Stimulated activated CD8-positive, alpha-beta memory T cell treated with anti-CD3 and anti-CD28 coated beads, Interleukin-15, amount 100 ng/mL, for 24 hours (primary cell): ENCODE measurements around the gene CPNE4.
"Not testable (repeated sequence)": the region's sequence is repeated elsewhere in the genome, so short reads cannot be mapped to it uniquely, and the experiment has no call there.

Experiments used
- DNase-seq: peaks from one replicate; pipeline ENCODE4 v3.0.0-alpha.2; 2020; ENCODE audit warnings: low read depth

CPNE4 gene

DNA sequence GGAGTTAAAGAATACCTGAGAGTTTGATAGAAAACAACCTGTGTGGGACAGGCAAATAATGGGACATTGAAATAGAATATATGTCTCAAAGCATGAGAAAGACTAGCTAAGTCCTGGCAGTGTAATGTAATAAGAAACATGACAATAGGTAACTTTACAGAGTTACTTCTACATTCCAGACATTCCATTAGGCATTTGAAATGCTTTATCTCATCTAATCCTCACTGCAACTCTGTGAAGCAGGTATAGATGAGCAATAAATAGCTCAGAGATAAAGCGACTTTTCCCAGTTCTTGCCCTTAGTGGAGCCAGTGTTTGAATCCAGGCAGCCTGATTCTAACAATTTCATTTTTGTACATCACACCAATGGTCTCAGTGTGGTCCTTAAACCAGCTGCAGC lies 76.8 kb downstream of the CPNE4 start:
- no peak for DNase-seq

DNA sequence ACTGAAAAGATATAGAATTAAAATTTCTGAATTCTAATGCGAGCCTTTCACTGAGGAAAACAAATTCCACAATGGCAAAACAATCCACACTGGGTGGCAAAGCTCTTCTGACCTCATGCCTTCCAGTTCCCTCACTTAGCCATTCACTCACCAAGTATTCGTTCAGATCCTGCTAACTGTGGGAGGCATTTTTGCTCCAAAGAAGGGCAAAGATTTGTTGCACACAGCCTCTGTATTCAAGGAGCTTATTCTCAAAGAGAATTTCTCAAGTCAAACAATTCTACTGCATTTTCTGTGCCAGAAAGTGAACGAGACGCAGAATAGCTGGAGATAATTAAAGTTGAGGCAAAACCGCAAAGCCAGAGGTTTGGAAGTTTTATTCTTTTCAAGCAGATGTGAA lies 77.3 kb downstream of the CPNE4 start:
- no peak for DNase-seq

DNA sequence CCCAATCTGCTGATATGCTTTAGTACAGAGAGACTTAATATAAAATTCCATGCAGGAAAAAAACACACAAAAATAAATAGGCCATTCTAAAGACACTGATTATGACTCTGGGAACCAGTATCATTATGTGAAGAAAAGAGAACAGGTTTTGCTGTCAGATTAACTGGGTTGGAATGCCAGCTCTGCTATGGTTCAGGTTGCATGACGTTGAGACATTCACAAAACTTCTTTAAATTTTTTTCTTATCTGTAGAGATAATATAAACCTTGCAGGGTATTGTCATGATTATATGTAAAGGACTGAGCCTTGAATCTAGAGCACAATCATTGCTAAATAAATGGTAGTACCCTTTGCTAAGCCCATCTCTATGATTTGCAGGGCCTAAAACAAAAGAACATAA lies 86.0 kb downstream of the CPNE4 start:
- no peak for DNase-seq

DNA sequence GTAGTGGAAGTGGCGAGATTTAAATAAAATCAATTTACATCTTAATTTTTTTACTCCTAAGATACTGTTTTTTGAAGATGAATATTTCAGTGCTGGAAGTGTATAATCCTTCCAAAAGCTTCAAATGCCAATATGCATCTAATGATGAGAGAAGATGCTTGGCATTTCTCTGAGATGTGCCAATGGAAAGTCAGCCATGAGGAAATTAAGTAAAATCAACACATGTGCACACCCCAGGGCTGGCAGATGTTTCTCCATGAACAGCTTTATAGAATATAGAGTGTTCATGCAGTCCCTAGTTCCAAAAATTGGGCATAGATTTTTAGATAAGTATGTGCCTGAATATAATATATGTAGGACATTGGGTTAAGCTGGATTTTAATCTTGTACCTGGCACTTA lies 90.1 kb downstream of the CPNE4 start:
- DNase-seq: no peak

DNA sequence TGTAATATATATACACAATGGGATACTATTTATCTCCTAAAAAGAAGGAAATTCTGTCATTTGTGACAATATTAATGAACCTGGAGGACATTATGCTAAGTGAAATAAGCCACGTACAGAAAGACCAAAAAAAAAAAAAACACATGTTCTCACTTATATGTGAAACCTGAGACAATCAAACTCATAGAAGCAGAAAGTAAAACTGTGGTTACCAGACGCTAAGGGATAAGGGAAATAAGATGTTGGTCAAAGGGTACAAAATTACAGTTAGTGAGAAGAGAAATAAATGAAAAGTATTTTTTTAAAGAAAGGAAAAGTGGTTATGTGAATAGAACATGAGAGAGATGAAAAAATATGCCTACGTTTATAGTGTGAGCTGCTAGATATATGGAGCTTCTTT lies 101.1 kb downstream of the CPNE4 start:
- DNase-seq: no peak

DNA sequence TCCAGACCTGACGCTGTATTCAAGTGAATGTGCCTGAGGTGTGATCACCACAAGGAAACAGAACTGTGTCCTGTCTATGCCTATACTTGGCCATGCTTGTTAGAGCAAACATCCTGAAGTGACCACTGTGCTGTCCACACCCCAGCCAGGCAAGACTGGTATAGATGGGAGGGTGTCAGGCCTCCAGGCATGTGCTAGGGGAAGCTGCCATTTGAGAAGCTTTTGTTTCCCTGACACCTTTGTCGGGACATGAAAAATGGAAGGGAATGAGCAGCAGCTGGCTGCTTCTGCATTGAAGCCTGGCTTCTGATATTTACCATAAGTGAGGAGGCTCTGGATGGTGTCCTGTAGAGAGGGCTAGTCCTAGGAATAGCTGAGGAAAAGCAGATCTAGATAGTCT lies 106.2 kb downstream of the CPNE4 start:
- no peak for DNase-seq

DNA sequence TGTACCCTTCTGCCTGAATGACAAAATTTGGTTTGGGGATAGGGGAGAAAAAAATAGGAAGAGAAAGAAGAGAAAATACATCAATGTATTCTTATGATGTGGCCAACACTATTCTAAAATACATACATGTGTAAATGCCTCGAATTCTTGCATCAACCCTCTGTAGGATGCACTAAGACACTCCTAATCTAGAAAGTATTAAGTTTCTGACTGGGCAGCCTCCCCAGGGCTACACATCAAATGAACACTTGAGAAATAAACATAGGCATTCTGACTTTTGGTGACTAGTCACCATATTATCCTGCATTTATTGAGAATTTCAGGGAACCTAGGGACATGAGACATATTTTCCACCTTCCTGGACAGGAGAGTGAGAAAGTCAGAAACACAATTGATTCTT lies 109.2 kb downstream of the CPNE4 start:
- no peak for DNase-seq

DNA sequence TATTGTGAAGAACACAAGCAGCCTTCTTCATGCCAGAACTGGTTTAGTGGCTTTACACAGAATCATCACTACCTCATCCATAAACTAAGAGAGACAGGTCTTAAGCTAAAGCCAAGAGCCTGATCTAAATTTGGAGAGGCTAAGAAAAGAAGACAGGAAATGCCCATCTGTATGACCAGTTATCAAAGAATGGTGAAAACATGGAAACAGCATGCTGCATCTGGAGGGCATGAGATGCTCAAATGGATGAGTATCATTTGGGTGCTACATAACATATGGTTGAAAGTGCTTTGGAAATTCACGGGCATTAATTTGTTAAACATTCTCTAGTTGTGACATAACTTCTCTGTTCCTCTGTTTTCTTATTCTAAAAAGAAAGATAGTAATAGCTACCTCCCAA lies 112.5 kb downstream of the CPNE4 start:
- no peak for DNase-seq

DNA sequence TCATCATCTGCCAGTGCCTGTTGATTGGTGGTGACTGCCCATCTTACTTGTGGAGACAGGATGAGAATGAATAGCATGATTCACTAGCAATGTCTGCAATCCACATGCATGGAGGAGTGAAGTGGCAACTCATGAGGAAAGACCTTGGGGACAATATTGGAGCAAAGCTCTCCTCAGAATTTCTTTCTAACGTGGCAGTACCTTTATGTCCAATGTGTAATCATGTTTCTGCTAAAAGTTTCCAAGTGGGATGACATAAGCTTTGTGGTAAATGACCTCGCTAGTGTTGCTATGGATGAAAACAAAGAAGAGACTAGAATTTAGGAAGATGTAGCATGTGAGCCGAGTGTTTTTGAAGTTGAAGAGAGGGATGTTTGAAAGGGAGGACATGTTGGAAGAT lies 117.8 kb downstream of the CPNE4 start:
- no peak for DNase-seq

DNA sequence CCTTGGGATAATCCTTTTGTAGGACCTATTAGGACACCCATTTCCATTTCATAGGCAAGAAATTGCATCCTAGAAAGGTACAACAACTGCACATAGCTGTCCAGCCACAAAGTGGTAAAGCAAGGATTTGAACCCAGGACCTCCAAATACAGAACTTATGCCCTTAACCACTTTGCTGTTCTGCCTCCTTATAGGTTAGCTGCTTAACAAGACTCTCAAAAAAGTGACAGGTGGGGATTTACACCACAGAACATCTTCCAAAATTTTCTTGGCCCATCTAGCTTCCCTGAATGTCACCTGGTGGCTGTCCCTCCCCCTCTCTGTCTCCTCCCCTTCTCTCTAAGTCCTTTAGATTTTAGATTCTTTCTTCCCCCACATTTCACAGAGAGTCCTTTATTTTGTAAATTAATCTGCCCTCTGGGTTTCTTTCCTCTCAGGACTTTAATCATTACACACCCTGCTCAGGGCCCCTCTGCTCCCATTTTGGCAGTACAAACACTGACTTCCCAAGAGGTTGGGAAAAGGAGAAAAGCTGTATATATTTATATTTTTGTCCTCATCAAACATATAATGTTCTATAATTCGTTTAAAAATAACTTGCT lies 120.6 kb downstream of the CPNE4 start:
- no peak for DNase-seq

DNA sequence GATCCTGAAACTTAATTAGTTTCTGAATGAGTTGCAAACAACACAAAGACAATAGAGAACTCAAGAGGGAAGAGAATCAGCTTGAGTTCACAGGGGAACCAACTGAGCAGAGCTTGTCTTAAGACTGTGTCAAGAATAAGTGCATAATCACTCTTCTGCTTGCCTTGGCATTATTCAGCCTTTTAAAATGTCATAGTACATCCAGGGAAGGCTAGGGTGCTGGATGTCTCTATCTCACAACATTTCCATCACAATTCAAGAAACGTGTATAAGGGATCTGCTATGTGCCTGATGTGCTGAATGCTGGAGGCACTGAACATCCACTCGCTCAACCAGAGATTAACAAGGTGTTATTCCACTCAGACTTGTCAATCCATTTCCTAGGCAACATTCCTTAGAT lies 122.6 kb downstream of the CPNE4 start:
- no peak for DNase-seq

DNA sequence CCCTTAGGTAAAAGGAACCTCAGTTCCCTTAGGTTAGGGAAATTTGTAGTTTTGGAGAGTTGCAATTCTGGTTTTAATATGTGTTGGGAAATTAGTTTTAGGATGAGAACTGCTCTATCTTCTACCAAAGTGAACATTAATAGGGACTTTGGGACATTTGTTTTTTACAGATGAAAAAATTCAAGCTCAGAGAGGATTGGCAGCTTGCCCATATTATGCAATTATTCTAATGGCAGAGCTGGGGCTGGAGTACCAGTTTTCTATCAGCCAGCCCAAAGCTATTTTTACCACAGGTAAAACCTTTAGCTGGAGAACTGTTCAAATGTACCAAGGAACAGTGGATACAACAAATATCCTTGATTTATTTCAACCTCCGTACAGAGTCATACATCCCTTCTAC lies 127.0 kb downstream of the CPNE4 start:
- no peak for DNase-seq

DNA sequence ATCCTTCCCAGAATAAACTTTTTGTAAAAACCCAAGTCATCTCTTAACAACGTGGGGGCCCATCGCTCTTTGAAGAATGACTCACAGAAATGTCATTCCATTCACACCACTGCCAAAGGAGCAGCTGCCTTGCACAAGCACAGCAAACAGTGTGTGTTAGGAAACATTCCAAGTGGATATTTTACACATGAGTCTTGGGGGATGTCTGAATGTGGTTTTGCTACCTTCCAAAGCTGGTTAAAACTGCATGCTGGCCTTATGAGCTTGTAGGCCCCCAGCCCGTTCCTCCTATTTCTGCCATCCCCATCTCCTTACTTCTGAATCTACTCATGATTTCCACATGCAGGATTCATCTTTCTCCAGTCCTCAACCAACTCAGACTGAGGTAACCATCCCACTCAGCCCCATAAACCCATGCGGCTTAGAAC lies 130.8 kb downstream of the CPNE4 start:
- DNase-seq: no peak

DNA sequence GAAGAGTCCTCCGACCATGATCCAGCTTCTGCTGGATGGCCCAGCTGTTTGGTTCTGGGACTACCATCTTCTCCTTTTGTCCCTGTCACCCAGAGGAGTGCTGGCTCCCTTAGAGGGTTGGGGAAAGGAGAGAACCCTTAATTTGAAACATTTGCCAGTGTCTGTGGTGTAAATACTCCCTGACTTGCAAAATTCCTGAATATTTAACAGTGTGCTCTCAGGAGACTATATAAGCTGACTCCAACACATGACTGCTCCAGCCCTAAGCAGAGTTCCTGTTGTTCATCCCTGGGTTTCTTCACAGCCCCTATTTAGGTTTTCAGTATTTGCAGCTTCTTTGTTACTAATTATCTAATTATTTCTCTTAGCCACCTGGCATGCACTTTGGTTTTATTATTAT lies 133.1 kb downstream of the CPNE4 start:
- DNase-seq: no peak

DNA sequence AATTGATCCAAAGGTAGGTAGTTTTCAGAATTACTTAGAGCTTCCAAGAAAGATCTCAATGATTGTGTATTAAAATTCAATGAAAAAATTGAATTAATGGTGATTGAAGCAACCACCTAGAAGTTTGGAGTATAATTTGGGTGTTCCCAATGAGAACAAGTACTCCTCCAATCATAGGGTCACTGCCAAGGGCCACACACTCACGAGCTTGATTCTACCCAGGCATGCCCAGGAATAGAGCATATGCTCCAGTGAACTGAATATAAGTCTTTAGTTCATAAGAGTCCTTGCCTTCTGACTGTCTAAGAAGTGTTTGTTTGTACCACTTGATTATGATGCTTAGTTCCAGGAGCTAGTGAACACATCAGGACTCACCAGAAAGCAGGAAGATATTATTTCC lies 133.9 kb downstream of the CPNE4 start:
- DNase-seq: no peak

DNA sequence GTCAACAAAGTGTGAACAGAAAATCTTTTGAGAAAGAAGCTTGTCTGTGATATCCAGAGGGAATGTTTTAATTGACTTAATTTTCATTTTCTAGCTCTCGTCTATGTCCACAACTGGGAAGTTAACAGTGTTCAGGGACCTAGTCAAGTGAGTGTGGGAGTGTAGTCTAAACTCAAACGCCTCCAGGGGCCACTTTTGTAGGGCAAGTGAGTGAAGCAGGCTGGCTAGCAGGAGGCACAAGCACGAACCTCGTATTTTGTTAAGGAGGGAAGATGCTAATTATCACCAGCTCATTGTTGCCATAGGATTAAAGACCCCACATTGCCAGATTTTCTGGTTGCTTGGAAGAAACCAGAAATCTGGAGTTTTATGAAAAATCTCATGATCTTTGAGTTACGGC lies 135.8 kb downstream of the CPNE4 start:
- DNase-seq: no peak

DNA sequence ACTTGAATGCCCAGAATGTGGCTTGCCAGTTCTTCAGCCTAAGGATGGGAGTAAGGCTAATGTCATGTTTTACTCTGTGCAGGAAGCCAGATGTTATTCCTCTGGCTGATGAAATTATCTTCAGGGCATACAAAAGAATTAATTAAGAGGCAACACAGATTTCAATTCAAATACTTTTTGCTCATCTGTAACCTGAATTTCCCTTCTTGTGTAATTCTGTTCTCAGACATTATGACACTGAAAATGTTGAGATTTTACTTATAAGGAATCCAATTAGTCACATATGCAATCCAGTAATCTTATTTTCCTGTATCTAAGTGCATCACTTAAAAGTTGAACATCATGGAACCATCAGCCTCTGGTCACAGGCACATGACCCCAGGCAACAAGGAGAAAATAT lies 136.5 kb downstream of the CPNE4 start:
- no peak for DNase-seq

DNA sequence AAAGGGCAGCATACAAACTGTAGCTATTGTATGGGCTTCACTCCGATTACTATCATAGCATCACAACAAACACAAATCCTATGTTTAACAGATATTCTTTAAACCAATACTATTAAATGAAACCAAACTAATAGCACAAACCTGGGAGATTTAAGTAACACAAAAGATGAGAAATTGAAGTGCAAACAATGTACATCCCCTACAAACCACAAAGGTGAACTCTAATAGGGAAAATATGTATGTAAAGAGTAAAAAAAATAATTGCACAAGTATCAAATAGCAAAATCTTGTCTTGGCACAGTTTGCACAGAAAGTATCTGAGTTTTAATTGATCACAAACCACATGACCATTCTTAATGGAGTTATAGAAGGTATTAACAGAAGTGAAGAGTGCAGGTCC lies 138.5 kb downstream of the CPNE4 start:
- DNase-seq: no peak

DNA sequence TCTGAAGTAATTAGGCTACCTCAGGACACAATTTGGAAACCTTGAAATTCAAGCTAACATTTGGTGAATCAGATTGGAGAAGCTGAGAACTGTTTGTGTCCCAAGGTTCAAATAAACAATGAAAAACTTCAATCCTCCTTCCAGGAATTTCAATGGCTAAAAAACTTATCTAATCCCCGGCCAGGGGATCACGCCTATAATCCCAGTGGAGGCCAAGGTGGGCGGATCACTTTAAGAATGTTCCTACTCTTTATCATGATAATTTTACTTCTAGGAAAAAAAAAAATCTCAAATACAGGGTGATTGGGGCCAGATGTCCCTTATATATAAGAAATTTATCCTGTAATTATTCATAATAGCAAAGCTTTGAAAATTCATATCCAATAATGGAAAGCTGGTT lies 139.0 kb downstream of the CPNE4 start:
- no peak for DNase-seq

DNA sequence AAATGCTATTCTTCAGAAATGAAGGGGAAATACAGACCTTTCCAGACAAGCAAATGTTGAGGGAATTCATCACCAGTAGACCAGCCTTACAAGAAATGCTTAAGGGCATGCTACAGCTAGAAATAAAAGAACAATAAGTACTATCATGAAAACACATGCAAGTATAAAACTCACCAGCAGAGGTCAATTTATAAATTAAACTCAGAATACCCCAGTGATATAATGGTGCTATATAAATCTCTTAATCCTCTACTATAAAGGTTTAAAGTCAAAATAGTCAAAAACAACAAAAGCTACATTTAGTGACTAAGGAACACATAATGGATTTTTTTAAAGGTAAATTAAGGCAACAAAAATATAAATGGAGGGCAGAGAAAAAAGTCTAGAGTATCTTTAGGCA lies 142.5 kb downstream of the CPNE4 start:
- no peak for DNase-seq

DNA sequence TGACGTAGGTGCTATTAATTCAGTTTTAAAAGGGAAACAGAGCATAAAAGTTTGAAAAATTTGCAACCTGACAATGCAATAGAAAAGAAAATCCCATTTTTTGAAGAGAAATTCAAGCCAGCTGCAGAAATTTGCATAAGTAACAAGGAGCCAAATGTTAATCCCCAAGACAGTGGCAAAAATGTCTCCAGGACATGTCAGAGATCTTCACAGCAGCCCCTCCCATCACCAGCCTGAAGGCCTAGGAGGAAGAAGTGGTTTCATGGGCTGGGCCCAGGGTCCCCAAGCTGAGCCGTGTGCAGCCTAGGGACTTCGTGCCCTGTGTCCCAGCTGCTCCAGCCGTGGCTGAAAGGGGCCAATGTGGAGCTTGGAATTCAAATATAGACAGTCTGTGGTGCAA lies 148.9 kb downstream of the CPNE4 start:
- DNase-seq: not testable (repeated sequence)

DNA sequence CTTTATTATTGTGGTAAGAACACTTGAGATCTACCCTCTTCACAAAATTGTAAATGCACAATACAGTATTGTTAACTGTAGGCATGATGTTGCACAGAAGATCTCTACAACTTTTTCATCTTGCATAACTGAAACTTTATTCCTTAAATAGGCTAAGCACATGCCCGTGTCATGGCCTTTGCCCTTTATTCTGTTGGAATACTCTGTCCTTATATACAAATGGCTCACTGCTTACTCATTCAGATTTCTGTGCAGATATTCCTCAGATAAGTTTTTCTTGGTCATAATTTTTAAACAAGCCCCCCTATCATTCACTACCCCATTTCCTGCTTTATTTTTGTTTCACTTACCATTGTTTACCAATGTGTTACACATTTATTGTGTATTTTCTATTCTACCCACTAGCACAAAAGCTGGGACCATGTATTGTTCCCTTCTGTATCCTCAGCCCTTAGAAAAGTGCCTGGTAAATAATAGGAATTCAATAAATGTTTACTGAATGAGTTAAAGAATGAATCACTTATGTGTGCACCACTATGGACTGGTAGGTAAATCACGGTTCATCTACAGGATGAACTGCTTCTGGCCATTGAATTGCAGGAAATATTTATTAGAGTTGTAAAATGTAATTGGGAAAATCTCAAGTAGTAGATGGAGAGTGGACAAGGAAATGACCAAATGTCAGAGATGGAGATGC lies 151.0 kb downstream of the CPNE4 start:
- DNase-seq: no peak

DNA sequence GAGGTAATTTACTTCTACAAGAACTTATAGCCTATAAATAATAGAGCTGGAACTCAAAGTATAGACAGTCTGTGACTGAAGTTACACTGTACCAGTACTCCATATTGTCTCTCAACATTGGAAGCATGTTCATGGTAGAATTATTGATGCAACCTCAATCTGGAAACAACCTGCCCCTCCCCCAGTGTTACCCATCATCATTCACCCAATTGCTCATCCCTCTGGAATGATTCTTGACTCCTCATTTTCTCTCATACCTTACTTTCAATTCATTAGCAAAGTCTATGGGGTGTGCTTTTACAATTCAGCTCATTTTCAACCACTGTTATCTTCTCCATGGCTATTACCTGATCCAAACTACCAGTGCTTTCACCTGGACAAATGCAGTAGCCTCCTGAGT lies 151.7 kb downstream of the CPNE4 start:
- DNase-seq: no peak

DNA sequence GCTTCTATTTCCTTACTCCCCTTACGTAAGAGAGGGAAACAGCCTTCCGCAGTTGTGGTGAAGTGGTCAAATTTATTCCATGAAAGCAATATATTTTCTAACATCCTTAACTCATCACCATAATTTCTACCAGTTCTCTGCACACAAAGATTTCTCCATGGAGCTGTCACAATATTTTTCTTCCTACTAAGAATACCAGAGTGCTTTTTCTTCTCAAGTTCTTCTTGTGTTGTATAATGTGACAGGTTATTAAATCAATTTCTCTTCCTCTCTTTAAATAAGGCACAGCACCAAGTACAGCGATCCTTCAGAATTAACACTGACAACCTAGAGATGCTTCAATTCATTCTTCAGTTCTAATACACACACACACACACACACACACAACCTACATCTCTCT lies 153.0 kb downstream of the CPNE4 start:
- no peak for DNase-seq
